HG02571 (cell line): ENCODE results near the gene DNAJC3.
A peak's percentile ranks its signal among the peaks of the same experiment; 100 is the strongest.
"Not testable (repeated sequence)": the region's sequence is repeated elsewhere in the genome, so short reads cannot be mapped to it uniquely, and the experiment has no call there.

Source experiments
- ATAC-seq: cut with Tn5 transposase; IDR thresholded peaks from one replicate; pipeline ENCODE4 v1.9.1; 2021; ENCODE audit warnings: mild to moderate bottlenecking, moderate library complexity; ENCODE audit not compliant: unreplicated experiment

Gene DNAJC3

DNA sequence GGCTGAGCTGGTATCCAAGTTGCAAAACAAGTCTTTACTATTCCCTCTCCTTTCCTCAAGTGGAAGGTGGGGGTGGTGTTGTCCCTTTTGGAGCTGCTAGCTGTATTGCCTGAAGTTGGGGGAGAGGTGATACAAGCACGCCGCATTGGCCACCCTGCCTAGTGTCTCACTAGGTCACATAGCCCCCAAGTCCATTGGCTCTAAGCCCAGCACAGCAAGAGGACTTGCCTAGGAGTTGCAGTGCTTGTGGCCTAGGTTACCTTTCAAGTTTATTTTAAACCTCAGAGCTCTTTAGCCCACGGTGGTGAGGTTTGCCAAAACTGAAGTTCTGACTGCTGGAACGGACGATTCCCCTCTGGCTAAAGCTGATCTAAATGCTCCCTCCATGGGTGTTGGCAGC is 5.3 kb upstream of the DNAJC3 start:
- ATAC-seq = no peak

DNA sequence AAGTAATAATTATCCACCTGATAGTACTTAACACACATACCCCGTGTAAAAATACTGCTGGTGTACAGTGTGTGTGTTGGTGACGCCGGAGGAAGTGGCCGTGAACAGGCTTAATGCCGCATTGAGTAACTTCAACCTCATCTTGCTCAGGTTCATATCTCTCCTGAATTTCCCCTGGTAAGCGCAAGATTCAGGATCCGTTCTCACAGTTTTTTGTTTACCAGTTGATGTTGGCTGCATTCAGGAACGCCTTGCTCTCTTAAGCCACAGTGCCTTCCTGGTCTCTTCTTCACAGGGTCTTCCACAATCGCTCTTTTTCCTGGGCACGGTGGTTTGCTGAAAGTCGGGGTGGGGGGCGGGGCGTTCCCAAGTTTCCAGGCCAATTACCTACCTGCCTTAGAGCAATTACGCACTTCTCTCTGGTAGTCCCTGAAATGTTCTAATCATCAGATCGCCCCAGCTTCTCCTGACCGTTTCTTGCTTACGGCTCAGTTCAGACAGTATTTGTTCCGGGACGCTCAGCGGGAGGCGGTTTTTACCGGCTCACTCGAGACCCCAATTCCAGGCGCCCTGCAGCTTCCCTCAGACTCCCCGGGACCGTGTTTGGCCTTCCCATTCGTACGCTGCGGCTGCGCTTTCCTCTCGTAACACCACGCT is 706 bp upstream of the DNAJC3 start:
- peak; percentile 14 for ATAC-seq

DNA sequence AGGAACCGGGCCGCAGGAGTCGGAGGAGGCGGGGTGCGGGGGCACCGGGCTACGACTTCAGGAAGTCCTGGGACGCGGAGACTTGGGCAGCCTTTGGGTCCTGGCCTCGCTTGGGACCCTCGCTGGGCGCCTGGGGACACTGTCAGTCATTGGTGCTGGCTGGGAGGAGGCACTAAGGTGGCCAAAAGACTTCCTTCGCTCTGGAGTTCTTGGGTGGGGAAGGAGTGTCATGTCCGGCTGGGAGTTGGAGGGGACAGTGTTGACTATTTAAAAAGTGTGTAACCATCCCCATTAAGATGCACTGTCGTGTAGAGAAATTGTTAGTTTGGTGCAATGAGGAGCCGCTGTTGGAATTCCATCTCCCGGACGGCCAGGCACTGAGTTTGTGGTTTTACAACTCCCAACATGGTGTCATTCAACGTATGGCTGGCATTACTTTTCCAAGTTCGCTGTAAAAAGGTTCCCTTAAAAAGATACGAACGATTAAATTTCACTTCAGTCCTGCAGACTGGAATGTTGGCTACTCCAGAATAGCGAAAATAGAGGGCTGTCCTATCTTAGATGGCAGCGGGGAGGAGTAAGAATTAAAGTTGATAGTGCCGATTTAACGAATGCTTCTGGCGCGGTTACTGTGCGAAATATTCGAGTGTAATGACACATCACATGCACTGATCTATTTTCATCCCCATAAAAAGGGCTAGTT is 776 bp downstream of the DNAJC3 start:
- ATAC-seq = peak; percentile 8

DNA sequence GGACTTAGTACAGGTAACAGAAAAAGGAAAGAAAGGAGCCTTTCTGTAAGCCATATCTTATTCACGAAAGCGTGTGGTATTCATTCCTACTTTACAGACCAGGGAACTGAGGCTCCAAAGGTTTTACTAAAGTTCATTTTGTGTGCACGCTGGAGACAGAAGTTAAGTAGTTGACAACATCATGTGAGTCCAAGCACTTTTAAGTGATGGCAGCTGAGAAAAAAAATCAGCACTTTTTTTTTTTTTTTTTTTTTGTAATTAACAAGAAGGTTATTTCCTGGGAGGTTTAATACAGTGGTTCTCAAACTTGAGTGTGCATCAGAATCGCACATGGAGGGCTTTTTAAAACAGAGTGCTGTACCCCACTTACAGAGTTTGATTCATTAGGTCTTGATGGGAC is 2.0 kb downstream of the DNAJC3 start:
- no peak for ATAC-seq

DNA sequence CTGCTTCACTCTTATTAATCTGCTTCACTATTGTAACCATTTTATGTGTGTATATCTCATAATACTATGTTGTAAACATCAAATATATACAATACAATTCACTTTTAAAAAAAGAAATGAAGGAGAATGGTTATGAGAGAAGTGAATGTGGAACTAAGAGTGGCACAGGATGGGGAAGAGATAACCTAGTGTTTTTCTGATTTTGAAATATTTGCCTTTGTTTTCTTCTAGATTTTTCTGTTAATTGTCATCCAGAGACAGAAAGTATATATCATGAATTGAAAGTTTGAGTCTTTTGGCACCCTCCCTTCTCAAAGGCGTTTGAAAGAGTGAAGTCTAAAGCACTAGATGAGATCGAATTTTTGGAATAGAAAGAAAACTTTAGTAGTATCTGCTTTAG is 2.8 kb downstream of the DNAJC3 start:
- no peak for ATAC-seq

DNA sequence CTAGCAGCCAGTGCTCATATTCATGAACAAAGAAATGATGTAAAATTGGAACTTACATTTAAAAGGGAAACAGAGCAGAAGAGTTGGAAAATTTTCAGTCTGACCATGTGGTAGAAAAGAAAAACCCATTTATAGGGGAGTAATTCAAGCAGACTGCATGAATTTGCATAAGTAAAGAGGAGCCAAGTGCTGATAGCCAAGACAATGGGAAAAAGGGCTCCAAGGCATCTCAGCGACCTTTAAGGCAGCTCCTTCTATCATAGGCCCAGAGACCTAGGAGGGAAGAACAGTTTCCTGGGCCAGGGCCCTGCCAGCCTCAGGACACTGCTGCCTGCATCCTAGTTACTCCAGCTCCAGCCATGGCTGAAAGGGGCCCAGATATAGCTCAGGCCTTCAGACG is 7.5 kb downstream of the DNAJC3 start:
- no peak for ATAC-seq

DNA sequence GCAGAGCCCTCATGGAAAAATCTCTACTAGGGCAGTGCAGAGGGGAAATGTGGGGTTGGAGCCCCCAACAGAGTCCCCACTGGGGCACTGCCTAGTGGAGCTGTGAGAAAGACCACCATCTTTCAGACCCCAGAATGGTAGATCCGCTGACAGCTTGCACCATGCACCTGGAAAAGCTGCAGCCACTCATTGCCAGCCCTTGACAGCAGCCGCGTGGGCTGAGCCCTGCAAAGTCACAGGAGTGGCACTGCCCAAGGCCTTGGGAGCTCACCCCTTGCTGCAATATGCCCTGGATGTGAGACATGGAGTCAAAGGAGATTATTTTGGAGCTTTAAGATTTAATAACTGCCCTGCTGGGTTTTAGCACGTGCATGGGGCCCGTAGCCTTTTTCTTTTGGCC is 8.0 kb downstream of the DNAJC3 start:
- ATAC-seq = not testable (repeated sequence)

DNA sequence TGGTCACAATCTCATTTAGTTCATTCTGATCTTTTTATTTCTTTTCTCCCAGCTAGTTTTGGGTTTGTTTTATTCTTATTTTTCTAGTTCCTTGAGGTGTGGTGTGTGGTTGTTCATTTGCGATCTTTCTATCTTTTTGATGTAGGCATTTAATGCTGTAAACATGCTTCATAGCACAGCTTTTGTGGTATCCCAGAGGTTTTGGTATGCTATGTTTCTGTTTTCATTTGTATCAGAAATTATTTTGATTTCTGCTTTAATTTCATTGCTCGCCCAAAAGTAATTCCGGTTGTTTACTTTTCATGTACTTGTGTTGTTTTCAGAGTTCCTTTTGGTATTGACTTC is 12.6 kb downstream of the DNAJC3 start:
- ATAC-seq = no peak

DNA sequence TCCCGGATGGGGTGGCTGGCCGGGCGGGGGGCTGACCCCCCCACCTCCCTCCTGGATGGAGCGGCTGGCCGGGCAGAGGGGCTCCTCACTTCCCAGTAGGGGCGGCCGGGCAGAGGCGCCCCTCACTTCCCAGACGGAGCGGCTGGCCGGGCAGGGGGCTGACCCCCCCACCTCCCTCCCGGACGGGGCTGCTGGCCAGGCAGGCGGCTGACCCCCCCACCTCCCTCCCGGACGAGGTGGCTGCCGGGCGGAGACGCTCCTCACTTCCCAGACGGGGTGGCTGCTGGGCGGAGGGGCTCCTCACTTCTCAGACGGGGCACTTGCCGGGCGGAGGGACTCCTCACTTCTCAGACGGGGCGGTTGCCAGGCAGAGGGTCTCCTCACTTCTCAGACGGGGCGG is 14.0 kb downstream of the DNAJC3 start:
- not testable (repeated sequence) for ATAC-seq

DNA sequence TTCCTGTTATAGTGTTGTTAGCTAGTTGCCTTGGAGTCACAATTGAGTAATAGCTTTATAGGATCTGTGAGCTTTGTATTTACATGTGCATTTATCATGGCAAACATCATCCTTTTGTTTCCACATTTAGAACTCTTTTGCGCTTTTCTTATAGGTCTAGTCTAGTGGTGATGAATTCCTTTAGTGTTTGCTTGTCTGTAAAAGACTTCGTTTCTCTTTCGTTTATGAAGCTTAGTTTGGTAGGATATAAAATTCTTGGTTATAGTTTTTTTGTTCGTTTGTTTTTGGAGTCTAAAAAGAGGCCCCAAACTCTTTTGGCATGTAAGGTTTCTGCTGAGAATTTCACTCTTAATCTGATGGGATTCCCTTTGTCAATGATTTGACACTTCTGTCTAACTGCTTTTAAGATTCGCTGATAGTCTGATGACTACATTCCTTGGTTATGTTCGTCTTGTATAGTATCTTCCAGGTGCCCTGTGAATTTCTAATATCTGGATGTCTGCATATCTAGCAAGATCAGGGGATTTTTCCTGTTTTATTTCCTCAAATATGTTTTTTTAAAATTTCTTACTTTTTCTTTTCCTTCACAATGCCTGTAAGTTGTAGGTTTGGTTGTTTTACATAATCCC is 20.2 kb downstream of the DNAJC3 start:
- no peak for ATAC-seq

DNA sequence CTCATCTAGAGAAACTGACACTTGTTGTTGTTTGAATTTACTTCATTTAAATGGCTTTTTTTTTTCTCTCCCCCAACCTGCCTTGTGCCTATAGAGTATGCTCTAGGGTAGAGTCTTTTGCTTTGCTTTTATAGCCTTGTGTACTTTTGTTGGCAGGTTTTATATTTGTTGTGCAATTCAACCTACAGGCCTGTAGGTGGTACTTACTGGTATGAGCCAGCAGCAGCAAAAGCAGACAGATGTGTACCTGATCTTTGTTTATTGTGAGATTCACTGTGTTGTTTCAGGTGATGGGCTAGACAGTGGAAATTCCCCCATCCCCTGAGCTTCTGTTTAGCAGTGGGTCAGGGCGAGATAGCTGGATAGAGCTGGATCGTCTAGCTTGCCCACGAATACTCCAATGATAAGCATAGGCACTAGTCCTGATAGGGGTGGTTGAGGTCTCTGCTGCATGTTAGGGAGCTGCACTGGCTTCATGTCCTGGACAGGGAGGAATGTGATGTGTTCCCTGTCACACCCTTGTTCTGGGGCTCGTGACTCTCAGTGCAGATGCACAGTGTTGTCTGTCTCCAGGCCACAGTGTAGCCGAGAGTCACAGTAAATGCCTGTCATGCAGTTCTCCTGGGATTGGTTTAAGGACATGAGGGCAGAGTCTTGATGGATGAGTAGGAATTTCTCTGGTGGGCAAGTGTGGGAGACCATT is 21.3 kb downstream of the DNAJC3 start:
- ATAC-seq = no peak

DNA sequence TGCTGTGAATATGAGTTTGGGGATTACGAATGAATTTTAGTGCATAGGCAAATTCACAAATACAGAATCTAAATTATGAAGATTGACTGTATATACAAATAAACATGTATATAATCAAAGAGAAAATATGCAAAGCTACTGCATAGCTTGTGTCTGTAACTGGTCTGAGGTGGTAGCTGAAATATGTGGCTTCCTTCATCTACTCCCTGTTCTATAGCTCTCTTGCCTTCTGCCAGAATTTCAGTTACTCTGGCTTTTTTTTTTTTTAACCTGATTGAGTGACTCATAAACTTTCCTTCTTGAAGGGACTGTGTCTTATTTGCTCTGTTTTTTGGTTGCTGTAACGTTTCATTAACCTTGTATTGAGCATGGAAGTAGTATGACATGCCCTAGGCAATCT is 26.6 kb downstream of the DNAJC3 start:
- ATAC-seq = no peak

DNA sequence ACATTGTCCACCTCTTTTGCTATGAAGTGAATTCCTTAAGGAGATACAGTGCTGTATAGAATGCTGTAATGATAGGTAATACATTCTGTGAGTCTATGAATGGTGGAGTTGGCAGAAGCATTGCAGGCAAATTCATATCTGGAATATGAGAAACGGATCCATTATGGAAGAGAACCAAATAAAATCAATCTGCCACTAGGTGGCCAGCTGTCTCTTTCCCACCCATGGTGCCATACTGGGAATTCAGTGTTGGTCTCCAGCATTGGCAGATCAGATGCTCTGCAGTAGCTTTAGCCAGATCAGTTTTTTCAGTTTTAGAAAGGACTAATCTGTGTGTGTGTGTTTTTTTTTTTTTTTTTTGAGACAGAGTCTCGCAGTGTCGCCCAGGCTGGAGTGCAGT is 27.6 kb downstream of the DNAJC3 start:
- ATAC-seq = no peak

DNA sequence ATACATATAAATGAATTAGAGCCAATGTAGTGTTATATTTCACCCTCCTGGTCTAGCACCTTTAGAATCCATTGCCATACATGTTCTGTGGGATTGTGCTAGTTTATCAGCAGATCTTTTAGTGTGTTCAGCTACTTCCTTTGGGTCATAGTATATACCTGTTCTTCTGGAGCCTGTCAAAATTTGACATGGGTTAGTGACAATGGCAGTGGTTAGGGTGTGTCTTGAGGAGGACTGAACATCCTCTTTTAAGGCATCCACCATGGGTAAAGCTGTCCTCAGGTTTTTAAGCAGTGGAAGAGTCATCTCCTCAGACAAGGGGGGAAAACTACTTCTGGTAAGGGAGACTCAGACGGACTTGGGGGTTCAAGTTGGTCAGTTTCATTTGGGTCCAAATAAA is 29.4 kb downstream of the DNAJC3 start:
- ATAC-seq = no peak

DNA sequence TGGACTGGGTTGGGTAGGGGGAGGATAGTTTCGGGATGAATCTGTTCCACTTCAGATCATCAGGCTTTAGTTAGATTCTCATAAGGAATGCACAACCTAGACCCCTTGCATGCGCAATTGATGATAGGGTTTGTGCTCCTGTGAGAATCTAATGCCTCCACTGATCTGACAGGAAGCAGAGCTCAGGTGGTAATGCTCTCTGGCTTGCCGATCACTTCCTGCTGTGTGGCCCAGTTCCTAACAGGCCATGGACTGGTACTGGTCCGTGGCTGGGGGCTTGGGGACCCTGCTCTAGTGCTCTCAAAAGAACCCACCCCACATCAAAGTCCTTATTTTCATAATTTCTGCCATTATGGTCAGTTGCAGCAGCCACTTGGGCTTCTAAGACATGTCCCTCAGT is 30.1 kb downstream of the DNAJC3 start:
- no peak for ATAC-seq

DNA sequence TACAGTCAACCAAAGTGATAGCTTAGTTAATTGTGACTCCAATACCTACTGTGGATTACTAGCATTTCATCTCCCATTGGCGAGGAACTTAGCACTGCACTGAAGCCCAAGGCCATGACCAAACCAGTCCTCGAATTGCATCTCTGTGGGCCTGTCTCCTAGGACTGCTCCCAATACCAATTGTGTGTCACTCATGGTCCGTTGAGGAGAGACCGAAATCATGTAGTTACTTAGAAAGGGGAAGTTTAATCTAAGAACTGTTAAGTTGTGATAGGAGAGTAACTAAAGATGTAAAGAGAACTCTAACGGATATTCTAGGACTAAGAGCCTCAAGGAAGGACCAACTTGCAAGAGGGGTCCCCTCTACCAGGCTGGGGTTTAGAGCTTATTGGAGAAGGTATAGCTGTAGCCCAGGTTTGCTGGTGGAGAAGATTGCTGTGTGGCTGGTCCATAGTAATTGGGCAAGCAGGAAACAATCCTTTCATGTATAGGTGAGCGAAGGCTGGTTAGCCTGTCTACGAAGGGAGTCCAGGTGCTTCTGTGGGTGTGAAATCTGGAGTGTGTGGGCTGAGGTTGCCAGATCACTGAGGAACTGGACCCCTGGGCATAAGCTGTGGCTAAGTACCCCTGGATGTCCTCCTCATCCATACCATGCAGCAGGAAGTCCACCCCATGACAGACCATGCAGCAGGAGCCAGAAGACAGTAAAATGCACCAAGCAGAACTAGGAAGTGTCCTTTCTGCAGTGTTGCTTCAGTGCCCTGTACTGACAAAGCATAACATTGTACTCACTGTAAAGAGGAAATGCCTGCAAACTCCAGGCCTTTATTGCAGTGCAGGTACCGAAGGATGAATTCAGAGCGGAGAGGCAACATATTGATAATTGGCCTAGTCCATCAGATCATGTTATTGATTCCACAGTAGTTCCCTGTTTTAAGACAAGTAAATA is 30.8 kb downstream of the DNAJC3 start:
- ATAC-seq = no peak

DNA sequence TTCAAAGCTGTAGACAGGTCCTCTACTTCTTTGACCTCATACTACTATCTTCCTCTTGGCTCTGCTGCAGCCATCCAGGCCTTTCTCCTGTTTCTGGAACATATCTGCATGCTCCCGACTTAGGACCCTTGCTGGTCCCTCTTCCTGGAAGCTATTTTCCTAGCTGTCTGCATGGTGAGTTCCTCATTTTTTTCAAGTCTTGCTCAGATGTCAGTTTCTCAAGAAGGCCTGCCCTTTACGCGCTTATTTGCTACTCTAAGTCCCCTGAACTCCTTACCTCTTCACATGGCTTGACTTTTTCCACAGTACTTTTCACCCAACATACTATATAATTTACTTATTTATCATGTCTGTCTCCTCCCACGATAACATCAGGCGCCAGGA is 31.4 kb downstream of the DNAJC3 start:
- no peak for ATAC-seq

DNA sequence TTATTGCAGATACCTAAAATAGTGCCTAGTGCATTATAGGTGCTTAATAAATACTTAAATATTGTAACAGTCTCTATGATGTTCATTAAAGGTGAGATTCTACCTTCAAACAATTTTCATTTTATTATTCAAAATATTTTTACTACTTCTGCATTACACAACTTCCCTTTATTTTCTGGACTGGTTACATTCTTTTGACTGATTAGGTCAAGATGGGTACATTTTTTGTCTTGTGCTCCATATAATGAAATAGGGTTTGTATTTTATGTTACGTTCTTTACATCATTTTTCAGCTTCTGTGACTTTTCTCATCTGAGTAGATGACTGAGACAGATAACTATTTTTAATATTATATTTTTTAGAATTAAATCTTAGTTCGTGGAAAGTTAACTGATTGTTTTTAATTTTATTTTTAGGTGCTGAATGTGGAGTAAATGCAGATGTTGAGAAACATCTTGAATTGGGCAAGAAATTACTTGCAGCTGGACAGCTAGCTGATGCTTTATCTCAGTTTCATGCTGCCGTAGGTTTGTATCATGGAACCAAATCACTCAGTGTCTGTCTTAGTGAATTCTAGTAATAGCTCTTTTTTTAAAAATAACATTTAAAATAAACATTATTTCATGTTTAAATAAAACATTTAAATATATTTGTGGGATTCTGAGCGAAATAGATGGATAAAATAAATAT is 32.0 kb downstream of the DNAJC3 start:
- no peak for ATAC-seq

DNA sequence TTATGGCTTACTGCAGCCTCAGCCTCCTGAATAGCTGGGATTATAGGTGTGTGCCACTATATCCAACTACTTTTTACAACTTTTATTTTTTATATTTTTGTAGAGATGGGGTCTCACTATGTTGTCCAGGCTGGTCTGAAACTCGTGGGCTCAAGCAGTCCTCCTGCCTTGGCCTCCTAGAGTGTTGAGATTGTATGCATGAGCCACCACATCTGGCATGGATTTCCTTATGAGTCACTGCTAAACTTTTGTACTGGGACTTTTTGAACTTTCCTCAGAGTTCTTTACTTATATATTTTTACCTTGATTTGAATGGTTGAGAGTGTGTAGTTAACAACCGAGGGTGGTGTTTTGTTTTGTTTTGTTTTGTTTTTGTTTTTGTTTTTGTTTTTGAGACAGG is 33.4 kb downstream of the DNAJC3 start:
- no peak for ATAC-seq

DNA sequence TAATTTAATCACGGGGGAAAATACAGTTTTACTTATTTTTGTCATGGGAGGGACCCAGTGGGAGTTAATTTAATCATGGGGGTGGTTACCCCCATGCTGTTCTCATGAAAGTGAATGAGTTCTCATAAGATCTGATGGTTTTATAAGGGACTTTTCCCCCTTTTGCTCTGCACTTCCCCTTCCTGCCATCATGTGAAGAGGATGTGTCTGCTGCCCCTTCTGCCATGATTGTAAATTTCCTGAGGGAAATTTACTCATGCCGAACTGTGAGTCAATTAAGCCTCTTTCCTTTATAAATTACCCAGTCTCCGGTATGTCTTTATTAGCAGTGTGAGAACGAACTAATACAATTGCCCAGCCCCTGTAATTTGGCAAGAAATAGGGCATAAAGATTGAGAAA is 35.9 kb downstream of the DNAJC3 start:
- ATAC-seq = not testable (repeated sequence)
